HG02943 (cell line): Measurements from ENCODE around the gene RETREG2.
"Not testable (repeated sequence)": the region's sequence is repeated elsewhere in the genome, so short reads cannot be mapped to it uniquely, and the experiment has no call there.

ENCODE experiments used
- ATAC-seq: cut with Tn5 transposase; IDR thresholded peaks from one replicate; pipeline ENCODE4 v1.9.1; 2021; ENCODE audit warnings: mild to moderate bottlenecking, low read depth, moderate library complexity; ENCODE audit not compliant: unreplicated experiment

The RETREG2 gene

GRCh38 chr2:219184121-219184520 lies 6.0 kb downstream of the RETREG2 start:
- ATAC-seq, result no peak

GRCh38 chr2:219186754-219187456 lies 8.8 kb downstream of the RETREG2 start:
- ATAC-seq, result no peak

- ATAC-seq, result no peak
Observed at GRCh38 chr2:219197388-219197787, 19.3 kb downstream of the RETREG2 start.

- ATAC-seq, result no peak
Observed at GRCh38 chr2:219198974-219199373, 20.9 kb downstream of the RETREG2 start.

- no peak for ATAC-seq
Observed at GRCh38 chr2:219199470-219200211, 21.6 kb downstream of the RETREG2 start.

- not testable (repeated sequence) for ATAC-seq
Observed at GRCh38 chr2:219200502-219201326, 22.6 kb downstream of the RETREG2 start.

- ATAC-seq, result not testable (repeated sequence)
Observed at GRCh38 chr2:219201331-219201730, 23.3 kb downstream of the RETREG2 start.

- ATAC-seq, result no peak
Observed at GRCh38 chr2:219204425-219205164, 26.5 kb downstream of the RETREG2 start.

GRCh38 chr2:219205165-219205538 lies 27.1 kb downstream of the RETREG2 start:
- ATAC-seq, result no peak

- ATAC-seq, result no peak
Observed at GRCh38 chr2:219205981-219206327, 27.9 kb downstream of the RETREG2 start.

- ATAC-seq, result peak; percentile 92
Observed at GRCh38 chr2:219206328-219207133, 28.5 kb downstream of the RETREG2 start, which contains the start of gene ZFAND2B. ZFAND2B (plus strand) TSS chr2:219206782; CDS start chr2:219206988, 206 bp downstream.

- no peak for ATAC-seq
Observed at GRCh38 chr2:219207134-219207883, 29.2 kb downstream of the RETREG2 start.

- ATAC-seq, result no peak
Observed at GRCh38 chr2:219207884-219208740, 30.0 kb downstream of the RETREG2 start.

- no peak for ATAC-seq
Observed at GRCh38 chr2:219209236-219210195, 31.4 kb downstream of the RETREG2 start.

GRCh38 chr2:219210196-219210885 lies 32.3 kb downstream of the RETREG2 start:
- no peak for ATAC-seq

GRCh38 chr2:219210886-219211362 lies 32.8 kb downstream of the RETREG2 start:
- no peak for ATAC-seq
